KOPT-K1 (cell line): ENCODE data around the gene LCN2.
"Not testable (repeated sequence)": the region's sequence is repeated elsewhere in the genome, so short reads cannot be mapped to it uniquely, and the experiment has no call there.

Source experiments
- H3K27ac ChIP-seq: fragments of 200-600 bp; sonication (generic); 2 replicates; pipeline ENCODE4 v1.5.1; 2016; ENCODE audit warnings: antibody characterized with exemption, mild to moderate bottlenecking, low read depth, low read length; ENCODE audit not compliant: poor library complexity, severe bottlenecking
- H3K36me3 ChIP-seq: fragments of 200-600 bp; sonication (generic); 2 replicates; pipeline ENCODE4 v1.5.1; 2017; ENCODE audit warnings: antibody characterized with exemption, mild to moderate bottlenecking, low read length, moderate library complexity; ENCODE audit not compliant: insufficient read depth
- H3K9me3 ChIP-seq: fragments of 200-600 bp; sonication (generic); 2 replicates; pipeline ENCODE4 v1.5.1; 2017; ENCODE audit warnings: antibody characterized with exemption, low read length, mild to moderate bottlenecking; ENCODE audit not compliant: insufficient read depth, poor library complexity, severe bottlenecking

LCN2 gene

DNA sequence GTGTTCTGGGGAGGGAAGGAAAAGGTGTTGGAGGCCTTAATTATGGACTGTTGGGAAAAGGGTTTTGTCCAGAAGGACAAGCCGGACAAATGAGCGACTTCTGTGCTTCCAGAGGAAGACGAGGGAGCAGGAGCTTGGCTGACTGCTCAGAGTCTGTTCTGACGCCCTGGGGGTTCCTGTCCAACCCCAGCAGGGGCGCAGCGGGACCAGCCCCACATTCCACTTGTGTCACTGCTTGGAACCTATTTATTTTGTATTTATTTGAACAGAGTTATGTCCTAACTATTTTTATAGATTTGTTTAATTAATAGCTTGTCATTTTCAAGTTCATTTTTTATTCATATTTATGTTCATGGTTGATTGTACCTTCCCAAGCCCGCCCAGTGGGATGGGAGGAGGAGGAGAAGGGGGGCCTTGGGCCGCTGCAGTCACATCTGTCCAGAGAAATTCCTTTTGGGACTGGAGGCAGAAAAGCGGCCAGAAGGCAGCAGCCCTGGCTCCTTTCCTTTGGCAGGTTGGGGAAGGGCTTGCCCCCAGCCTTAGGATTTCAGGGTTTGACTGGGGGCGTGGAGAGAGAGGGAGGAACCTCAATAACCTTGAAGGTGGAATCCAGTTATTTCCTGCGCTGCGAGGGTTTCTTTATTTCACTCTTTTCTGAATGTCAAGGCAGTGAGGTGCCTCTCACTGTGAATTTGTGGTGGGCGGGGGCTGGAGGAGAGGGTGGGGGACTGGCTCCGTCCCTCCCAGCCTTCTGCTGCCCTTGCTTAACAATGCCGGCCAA is 40.8 kb upstream of the LCN2 start:
- H3K27ac ChIP-seq: peak overlapping the region; percentile 79
- H3K9me3 ChIP-seq: no peaks in the 10 kb centered on the region
- H3K36me3 ChIP-seq: peaks cover 81% of the 10 kb centered on the region

DNA sequence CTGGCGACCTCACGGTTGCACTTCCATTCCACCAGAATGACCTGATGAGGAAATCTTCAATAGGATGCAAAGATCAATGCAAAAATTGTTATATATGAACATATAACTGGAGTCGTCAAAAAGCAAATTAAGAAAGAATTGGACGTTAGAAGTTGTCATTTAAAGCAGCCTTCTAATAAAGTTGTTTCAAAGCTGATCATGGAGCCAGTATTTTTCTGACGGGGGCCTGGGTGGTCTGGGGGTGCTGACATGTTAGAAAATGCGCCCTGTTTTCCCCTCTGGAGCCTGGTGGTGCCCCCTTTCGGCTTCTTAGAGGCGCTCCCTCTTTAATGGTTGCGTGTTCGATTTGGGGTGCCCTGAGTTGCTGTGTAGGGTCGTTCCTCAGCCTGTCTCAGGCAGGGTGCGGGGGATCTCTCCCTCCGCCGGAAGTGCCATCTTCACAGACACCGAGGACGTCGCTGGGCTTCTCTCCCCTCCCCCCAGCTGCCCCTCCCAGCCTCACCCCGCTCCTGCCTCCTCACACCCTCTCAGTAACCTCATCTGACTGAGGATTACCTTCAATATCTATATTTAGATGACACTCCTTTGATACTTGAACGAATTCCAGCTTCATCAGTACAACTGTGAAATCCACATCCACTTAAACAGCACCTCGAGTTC is 40.1 kb upstream of the LCN2 start:
- Histone ChIP-seq H3K9me3 (no peaks in the 10 kb centered on the region), H3K27ac (peak overlapping the region; percentile 4), H3K36me3 (peaks cover 82% of the 10 kb centered on the region)

DNA sequence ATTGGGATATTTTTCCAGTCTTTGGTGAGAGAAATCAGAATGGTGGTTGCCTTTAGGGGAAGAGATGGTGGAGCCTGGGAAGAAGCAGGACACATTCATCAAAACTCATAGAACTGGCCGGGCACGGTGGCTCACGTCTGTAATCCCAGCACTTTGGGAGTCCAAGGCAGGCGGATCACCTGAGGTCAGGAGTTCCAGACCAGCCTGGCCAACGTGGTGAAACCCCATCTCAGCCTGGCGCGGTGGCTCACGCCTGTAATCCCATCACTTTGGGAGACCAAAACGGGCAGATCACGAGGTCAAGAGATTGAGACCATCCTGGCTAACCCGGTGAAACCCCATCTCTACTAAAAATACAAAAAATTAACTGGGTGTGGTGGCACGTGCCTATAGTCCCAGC is 37.5 kb upstream of the LCN2 start:
- H3K27ac ChIP-seq, H3K9me3 ChIP-seq: not testable (repeated sequence)
- peaks cover 87% of the 10 kb centered on the region for H3K36me3 ChIP-seq

DNA sequence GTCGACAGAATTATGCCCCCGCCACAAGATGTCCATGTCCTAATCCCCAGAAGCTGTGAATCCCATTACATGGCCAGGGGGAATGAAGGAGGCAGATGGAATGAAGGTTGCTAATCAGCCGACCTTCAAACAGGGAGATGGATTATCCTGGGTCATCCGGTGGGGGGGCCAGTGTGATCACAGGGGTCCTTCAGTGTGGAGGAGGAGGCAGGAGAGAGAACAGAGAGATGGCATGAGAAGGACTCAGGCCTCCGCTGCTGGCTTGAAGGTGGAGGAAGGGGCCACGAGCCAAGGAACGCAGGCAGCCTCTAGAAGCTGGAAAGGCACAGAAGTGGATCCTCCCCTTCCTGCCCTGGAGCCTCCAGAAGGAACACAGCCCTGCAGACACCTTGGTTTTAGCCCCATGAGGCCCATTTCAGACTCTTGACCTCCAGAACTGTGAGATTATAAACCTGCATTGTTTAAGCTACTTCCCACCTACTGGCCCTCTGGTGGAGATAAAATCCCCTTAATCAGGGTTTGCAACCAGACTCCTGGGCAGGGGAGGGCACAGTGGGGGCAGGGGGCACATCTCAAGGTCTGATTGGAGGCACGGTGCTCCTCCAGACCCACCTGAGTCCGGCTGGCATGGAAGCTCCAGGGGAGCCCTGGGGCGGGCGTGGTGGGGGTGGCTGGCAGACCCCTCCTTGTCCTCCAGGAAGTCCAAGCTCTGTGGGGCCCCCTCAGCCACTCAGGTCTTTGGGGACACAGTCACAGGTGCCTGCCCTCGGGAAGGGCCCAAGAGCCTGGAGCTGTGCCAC is 35.5 kb upstream of the LCN2 start:
- Histone ChIP-seq H3K27ac (no peak overlapping the region), H3K36me3 (peaks cover 67% of the 10 kb centered on the region), H3K9me3 (no peaks in the 10 kb centered on the region)

DNA sequence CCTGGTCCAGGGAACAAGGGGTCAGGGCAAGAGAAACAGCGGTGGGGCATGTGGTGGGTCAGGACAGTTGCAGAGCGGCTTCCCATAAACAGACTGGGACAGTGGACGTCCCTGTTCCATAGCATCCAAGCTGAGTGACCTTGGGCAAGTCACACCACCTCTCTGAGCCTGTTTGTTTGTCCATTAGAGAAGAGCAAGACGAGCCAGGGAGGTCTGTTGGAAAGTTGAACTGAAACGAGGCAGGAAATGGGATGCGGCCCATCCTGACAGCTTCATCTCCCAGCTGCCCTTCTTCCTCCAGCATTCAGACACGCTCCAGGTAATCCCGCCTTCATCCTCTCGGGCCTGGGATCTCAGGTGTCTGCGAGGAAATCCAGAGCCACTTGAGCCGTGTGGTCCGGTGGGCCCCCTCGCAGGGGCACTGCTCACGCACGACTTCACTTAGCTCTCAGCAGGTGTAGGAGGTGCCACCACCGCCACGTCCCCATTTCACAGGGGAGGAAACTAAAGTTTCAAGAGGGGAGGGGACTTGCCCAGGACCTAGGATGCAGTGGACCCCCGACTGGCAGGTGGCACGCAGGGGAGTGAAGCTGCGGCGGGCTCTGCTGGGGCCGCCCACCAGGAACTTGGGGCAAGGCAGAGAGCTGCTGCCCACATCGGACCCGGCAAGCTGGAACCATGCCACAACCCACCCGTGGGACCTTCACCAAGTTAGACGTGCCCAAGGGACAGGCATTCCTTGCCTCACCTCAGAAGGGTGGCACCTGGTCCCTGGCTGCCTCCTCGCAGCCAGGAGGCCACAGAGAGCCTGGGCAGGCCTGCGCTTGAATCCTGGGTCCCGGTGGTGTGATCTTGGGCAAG is 34.7 kb upstream of the LCN2 start:
- peaks cover 59% of the 10 kb centered on the region for H3K36me3 ChIP-seq
- H3K27ac ChIP-seq: no peak overlapping the region
- H3K9me3 ChIP-seq: no peaks in the 10 kb centered on the region

DNA sequence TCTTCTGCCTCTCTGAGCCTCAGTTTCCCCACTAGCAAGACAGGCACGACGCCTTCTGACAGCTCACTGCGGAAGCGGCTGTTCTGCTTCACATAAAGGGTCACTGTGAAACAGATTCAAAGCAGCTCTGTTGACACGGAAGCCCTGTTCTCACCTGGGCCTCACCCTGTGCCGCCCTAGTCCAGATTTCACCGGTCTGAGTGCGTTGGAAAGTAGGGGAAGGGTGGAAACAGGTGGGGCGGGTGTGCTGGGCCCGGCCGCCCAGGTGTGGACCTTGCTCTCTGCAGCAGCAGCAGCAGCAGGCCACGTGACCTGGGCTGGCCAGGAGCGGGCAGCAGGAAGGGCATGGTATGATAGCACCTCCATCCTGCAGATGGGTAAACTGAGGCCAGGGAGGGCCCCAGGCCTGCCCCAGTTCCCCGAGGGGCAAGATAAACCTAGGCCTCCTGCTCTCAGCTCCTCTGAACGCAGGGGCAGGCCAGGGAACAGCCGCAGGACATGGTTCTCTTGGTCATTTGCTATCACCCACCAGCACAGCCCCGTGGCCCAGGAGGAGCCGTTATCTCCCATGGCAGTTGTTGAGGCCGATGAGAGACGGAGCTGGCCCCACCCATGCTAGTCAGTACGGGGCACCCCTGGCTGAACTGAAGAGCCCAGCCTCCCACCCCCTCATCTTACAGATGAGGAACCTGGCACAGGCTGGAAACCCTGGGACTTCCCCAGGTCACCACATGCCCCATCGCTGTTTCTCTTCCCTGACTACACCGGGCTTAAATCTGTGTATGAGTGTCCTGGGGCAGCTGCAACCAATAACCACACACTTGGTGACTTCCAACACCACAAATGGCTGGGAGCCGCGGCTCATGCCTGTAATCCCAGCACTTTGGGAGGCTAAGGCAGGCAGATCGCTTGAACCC is 33.8 kb upstream of the LCN2 start:
- no peaks in the 10 kb centered on the region for H3K9me3 ChIP-seq
- H3K36me3 ChIP-seq: peaks cover 59% of the 10 kb centered on the region; the same call in 1 of the 2 replicates
- no peak overlapping the region for H3K27ac ChIP-seq

DNA sequence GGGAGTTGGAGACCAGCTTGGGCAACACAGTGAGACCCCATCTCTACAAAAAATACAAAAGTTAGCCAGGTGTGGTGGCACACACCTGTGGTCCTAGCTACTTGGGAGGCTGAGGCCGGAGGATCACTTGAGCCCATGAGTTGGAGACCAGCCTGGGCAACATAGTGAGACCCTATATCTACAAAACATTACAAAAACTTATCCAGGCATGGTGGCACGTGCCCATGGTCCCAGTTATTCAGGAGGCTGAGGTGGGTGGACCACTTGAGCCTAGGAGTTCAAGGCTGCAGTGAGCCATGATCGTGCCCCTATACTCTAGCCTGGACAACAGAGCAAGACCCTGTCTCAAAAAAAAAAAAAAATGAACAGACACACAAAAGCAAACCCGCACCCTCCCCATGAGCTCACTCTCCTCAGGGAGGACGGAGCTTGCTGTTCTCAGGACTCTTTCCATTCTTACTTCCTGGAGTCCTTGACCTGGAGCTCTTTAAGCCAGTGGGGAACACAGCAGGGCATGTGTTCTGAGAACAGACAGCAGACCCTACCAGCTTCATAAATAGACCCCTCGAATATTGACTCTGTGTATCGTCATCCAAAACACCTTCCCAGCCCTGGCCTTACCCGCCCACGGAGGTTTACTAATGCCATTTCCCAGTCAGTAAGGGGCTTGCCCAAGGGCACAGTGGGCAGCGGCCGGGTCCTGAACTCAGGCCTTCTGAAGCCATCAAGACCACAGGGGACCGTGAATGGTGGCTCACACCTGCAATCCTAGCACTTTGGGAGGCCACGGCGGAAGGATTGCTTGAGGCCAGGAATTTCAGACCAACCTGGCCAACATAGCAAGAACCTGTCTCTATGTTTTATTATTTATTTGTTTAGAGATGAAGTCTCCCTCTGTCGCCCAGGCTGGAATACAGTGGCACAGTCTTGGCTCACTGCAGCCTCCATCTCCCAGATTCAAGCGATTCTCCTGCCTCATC is 32.9 kb upstream of the LCN2 start:
- H3K27ac ChIP-seq: no peak overlapping the region
- peaks cover 61% of the 10 kb centered on the region; the same call in 1 of the 2 replicates for H3K36me3 ChIP-seq
- H3K9me3 ChIP-seq: no peaks in the 10 kb centered on the region

DNA sequence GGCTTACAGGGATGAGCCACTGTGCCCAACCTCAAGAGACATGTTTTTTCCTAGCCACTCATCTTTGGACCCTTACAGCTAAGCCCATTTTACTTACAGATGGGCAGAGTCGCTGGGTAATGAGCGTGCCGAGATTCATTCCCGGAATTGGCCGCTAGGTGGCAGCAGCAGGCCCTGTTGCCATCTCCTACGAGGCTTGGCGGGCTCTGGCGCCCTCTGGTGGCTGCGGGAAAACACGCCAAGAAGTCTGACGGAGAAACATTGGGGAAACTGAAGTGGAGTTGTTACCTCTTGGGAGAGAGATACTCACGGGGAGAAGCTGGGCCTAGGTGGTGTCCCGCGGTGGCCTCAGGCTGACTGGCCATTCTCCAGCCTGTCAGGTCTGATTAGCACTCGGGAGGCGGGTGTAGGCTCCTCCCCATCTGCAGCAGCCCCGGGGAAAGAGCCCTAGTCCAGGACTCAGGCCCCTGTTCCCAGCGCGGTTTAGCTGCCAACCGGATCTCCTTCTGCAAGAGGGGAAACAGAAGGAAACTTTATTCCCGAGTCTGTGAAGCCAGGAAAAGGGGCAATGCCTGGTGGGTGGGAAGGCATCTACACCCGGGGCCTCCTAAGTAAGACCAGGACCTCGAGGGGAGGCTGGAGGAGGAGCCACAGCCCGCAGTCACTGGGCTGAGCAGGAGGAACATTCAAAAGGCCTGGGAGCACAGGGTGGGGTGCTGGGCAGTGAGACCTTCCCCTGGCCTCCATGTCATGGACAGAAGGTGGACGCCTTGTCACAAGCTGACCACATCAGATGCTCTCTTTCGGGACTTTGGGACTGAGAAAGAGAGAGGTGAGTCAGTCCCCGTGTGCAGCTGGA is 31.4 kb upstream of the LCN2 start:
- H3K9me3 ChIP-seq: no peaks in the 10 kb centered on the region
- peaks cover 66% of the 10 kb centered on the region; the same call in 1 of the 2 replicates for H3K36me3 ChIP-seq
- no peak overlapping the region for H3K27ac ChIP-seq

DNA sequence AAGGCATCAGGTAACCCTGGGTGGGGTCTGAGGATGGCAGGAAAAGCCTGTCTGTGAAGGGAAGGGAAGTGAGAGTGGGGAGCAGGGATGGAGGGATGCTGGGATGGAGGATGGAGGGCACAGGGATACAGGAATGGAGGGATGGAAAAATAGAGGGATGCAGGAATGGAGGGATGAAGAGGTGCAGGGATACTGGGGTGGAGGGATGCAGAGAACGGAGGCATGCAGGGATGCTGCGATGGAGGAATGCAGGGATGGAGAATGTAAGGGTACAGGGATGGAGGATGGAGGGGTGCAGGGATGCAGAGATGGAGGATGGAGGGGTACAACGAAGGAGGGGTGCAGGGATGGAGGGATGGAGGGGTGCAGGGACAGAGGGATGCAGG is 30.8 kb upstream of the LCN2 start:
- H3K9me3 ChIP-seq: no peaks in the 10 kb centered on the region
- H3K36me3 ChIP-seq: peaks cover 66% of the 10 kb centered on the region; the same call in 1 of the 2 replicates
- H3K27ac ChIP-seq: no peak overlapping the region

DNA sequence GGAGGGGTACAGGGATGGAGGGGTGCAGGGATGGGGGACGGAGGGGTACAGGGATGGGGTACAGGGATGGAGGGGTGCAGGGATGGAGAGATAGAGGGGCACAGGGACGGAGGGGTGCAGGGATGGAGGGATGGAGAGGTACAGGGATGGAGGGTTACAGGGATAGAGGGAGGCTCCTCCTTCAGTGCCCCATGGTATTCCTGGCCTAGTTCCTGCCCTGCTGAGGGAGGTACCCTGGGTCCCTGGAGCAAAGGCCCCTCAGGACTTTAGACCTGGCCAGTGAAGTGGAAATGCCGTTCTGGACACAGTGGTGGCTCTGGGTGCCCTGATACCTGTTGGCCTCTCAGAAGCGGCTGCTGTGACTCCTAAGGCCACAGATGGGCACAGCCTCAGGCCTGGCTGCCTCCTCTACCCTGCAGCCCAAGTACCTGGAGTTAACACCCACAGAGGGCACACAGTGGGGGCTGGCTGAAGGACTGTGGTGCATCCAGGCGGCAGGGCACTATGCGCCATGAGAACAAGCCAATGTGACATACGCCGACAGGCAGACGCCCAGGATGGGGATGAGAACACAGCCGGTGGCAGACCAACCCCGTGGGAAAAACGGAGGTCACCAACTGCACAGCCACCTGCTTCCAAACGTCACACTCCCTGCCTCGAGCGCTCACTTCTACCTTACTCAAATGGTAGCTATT is 30.1 kb upstream of the LCN2 start:
- Histone ChIP-seq H3K9me3 (no peaks in the 10 kb centered on the region), H3K27ac (no peak overlapping the region), H3K36me3 (peaks cover 65% of the 10 kb centered on the region; the same call in 1 of the 2 replicates)

DNA sequence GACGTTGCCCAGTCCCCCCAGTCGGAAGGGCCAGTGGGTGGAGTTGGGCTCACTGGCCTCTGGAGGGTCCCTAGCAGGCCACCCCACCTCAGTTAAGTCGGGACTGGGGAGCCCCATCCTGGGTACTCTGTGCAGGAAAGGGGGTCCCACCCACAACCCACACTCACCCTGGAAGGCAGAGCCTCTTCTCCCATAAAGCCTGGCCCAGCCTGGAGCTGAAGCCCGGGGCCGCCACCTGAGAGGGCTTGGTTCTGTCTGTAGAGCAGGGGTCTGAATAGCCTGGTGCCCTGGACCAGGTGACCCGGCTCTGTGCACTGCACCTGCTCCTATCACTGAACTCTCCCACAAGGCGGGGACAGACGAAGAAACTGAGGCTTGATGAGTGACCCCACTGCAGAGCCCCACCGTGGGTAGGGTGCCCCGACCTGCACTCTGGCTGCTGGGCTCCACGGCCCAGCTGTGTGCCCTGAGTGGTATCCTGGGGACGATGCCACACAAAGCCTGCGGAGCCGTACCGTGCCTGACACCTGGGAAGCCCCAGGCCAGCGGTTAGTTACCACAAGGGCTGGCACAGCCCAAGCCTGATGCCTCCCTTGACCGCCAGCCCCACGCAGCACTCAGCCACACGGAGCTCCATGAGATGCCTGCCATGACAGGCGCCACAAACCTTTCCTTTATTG is 29.1 kb upstream of the LCN2 start:
- H3K9me3 ChIP-seq: no peaks in the 10 kb centered on the region
- H3K36me3 ChIP-seq: peaks cover 65% of the 10 kb centered on the region; the same call in 1 of the 2 replicates
- no peak overlapping the region for H3K27ac ChIP-seq
